Activated CD8-positive, alpha-beta memory T cell treated with anti-CD3 and anti-CD28 coated beads, Interleukin-2, amount 50 U/mL, for 1 hour (primary cell): ENCODE data around the gene GOLGA6L2.
"Not testable (repeated sequence)": the region's sequence is repeated elsewhere in the genome, so short reads cannot be mapped to it uniquely, and the experiment has no call there.

ENCODE experiments used
- DNase-seq: peaks from one replicate; pipeline ENCODE4 v3.0.0-alpha.2; 2020; ENCODE audit errors: extremely low read depth

GOLGA6L2 gene, protein sequence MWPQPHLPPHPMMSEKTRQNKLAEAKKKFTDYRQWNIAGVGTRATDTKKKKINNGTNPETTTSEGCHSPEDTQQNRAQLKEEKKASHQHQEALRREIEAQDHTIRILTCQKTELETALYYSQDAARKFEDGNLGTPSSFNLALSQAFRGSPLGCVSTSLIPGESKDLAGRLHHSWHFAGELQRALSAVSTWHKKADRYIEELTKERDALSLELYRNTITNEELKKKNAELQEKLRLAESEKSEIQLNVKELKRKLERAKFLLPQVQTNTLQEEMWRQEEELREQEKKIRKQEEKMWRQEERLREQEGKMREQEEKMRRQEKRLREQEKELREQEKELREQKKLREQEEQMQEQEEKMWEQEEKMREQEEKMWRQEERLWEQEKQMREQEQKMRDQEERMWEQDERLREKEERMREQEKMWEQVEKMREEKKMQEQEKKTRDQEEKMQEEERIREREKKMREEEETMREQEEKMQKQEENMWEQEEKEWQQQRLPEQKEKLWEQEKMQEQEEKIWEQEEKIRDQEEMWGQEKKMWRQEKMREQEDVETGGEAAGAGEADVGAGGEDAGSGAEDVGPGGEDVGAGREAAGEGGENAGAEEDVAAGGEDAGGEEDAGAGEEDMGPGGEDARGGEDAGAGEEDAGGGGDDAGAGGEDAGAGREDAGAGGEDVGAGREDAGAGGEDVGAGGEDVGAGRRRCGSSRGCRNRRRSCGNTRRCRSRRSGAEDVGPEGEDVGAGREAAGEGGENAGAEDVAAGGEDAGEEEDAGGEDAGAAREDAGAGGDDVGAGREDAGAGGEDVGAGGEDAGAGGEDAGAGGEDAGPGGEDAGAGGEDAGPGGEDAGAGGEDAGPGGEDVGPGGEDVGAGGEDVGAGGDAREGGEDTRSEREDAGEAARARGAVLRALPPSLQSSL

DNA sequence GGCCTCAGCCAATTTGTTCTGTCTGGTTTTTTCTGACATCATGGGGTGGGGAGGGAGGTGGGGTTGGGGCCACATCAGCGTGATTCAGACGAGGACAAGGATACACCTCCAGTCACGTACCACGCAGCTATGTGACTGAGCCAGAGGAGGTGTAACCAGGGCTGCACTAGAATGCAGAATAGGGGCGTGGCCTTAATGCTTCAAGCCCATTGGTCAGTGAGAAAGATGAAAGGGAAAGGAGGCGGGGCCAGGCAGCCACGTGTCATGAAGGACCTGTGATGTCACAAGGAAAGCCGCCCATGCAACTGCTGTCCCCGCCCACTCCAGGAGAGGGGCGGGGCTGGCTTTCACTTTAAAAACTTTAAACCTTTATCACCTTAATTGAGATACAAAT lies at the start of gene GOLGA6L2:
Gene GOLGA6L2, minus strand, starts transcription at position 137 of the 394 bp plus-strand sequence. Its CDS starts 62 bp downstream, at position 75.
- DNase-seq: no peak

DNA sequence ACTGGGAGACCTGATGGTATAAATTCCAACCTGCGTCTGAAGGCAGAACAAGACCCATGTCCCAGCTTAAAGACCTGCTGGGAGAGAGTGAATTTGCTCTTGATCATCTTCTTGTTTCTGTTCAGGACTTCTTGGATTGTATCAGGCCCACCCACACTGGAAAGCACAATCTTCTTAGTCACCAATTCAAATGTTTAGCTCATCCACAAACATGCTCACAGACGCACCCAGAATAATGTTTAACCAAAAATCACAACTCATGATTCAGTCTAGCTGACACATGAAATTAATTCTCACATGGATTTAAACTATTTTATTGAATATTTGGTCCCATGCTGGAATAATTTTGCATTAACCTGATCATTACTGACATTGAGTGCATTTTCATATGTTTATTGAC lies 37.8 kb upstream of the GOLGA6L2 start:
- DNase-seq: no peak

DNA sequence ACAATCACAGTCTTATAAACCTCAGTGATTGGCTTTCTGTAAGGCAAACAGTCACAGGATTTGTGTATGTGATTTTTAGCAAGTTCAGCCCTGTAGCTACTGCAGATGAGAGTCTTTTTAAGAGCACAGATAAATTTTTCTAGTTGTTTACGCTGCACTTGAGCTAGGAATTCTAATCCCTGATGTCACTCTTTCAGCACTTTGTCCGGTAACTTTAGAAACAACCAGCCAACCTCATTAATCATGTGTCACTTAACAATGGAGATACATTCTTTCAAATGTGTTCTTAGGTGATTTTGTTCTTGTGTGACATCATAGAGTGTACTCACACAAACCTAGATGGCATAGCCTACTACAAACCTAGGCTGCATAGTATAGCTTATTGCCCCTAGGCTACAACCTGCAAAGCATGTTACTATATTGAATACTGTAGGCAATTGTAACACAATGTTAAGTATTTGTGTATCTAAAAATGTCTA lies 36.8 kb upstream of the GOLGA6L2 start:
- no peak for DNase-seq

DNA sequence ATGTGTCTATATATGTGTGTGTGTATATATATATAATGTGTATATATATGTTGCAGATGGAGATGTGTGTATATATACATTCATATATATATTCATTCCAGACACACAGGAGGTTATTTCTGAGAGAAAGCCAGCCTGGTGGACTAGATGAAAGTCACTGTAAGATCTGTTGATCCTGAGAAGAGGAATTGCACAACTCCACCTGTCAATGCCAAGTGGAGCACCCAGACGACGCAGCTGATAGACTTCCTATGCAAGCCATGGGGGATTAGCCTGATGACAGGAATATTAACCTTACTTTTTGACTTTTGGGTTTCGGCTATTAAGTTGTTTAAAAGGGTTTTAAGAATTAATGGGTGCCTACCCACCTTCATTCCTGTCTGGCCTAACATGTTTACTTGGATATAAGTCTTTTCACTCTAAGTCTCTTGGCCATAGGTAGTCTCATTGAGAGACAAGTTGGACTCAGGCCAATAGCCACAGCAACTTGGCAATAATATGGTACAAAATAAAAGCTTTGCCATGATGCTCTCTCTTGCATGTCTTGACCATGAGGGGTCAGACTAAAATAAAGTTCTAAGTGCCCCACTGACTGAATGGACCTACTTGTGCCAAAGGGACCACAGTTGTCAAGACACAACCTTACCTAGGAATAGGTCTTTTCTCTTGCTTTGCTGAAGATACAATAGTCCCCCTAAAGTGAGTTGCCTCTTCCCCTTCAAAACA lies 35.9 kb upstream of the GOLGA6L2 start:
- no peak for DNase-seq

DNA sequence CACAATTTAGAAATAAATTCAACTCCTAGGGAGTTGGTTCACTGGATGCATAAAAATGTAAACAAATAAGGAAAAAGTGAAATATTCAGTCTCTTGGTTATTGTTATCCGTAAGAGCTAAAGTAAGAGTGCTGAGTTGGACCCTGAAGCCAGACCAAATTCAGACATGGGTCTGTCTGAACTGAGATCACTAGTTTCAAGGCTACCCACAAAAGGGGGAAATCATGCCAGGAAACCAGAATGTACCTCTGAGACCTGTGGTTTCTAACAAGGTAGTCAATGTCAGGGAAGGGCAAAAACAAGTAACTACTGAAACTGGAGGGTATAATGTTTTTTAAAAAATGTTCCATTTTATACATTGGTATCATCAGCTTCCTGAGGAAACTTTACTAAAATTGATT lies 35.2 kb upstream of the GOLGA6L2 start:
- DNase-seq: no peak

DNA sequence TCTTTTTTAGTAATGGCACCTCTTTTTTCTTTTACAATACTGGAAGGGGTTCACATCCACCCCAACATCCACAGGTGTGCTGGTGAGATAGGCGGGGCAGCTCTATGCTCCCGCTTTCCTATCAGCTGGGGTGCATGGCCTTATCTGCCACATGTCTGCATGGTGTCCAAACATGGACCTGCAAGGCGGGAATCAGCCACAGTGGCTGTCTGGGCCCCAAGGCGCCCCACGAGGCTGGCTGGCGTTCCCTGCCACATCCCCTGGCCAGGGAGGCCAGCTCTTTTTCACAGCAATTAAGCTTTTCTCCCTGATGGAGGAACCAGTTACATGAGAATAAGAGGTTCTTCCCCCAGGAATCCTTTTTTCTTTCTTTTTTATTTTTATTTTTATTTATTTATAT lies 30.9 kb upstream of the GOLGA6L2 start:
- no peak for DNase-seq

DNA sequence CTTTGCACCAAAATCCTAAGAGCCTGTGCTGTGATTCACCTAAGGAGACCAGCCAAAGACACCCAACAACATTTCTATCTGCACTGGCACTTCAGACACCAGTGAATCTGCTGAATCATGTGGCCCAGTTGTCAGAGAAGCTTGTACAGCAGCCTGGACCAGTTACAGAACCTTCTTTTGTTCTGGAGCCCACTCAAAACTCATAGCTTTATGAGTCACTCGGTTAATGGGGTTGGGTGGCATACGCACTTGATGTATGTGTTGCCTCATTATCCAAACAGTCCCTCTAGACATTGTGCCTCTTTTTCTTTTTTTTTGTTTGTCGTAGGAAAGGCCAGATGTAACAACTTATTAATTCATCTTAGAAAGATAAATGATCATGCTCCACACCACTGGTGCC lies 25.6 kb upstream of the GOLGA6L2 start:
- no peak for DNase-seq

DNA sequence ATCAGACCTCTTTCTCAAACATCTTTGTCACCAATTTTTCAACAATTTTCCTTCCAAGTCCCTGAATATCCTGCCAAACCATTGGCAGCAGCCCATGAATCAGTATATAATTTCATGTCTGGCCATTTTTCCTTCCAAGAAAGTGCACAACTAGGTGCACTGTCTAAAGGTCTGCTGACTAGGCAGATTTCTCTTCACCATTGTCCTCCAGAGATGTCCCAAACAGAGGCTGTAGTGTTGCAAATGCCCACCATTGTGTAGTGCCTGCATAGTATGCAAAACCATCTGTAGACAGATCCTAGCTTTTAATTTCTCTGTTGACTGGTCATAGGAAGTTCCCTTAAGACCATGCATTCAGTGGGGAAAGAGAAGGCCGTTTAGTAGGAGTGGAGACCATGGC lies 25.0 kb upstream of the GOLGA6L2 start:
- no peak for DNase-seq

DNA sequence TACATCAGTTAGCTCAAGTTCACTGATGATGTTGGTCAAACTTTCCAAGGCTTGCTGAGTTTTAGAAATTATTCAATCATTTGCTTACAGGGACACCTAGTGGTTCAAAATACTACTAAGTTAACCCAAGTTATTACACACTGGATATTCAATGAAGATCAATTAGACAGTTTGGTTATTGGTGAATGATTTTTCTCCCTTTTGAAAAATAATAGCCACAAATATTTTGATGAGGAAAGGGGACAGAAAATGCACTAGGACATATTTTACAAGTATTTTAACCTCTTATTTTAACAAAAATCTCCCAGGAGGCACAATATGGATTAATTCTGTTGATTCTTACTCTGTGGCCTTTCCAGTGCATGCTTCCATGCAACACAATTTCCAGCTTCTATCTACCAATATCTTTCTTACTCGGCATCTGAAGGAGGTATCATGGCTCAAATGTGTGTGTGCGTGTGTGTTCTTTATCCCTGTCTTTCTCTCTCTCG lies 20.1 kb upstream of the GOLGA6L2 start:
- no peak for DNase-seq

DNA sequence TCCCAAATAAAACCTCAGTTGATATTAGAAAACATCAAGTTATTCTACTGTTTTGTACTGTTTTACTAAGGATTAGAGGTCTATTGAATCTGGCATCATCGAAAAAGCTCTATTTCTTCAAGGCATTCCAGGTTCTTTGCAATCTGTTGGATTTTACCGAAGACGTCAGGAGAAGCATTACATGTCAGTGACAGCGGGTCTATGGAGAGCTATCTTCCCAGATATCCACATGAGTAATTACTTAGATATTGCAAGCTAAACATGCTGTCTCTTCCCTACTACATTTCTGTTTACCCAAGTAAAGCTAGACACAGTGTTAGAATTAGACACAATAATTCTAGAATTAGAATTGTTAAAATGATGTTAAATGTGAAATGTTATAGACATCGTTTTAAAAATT lies 10.8 kb upstream of the GOLGA6L2 start:
- no peak for DNase-seq

DNA sequence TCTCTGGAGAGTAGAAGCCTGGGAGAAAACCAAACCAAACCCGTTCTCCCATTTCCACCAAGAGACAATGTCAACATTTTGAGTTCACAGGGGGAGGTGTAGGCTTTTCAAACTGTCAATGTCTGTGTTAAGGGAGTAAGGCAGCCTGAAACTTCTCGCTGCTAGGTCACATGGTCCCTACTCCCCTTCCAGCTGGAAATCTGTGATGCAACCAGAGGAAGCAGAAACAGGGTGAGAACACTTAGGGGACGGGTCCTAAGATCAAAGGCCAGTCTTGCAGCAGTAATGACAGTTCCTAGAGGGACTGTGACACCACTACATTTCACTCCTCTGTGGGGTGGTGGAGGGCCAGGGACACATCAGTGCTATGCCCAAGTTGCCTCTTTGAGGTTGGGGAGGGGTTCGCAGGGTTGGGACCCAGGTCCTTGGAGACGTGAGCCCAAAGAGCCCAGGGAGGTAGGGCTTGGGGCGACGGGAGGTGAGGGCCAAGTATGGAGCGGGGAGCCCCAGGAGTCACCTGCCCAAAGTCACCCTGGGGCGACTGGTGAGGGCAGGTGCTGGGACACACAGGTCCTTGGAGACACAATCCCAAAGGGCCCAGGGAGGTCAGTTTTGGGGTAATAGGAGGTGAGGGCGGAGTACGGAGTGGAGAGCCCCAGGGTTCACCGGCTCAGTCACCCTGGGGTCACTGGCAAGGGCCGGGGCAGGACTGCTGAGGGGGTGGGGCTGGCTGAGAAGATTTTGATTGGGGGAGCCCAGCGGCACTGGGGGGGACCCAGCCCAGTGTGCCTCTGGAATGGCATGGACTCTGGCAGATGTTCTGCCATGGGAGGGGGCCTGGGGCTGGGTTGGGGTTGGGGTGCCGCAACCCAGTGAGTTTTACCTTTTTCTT lies 582 bp downstream of the GOLGA6L2 start:
- no peak for DNase-seq

DNA sequence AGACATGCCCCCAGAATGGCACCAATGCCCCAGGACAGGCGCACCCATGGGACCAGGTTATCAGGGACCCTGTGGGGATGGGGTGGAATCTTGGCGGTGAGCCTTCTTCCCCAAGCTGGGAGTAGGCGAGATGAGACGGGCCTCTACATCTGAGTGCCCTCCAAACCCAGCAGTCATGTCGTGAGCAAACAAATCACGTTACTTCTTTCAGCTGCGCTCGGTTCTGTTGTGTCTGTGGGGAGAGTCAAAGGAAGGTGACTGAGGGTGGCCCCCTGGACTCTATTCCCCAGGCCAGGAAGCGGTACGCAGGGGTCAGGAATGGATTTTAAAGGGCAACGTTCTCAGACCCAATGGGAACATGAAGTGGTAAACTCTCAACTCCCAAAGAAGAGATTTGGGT lies 2.8 kb downstream of the GOLGA6L2 start:
- no peak for DNase-seq

DNA sequence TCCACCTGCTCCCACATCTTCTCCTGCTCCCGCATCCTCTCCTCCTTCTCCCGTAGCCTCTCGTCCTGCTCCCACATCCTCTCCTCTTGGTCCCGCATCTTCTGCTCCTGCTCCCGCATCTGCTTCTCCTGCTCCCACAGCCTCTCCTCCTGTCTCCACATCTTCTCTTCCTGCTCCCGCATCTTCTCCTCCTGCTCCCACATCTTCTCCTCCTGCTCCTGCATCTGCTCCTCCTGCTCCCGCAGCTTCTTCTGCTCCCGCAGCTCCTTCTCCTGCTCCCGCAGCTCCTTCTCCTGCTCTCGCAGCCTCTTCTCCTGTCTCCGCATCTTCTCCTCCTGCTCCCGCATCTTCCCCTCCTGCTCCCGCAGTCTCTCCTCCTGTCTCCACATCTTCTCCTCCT lies 5.8 kb downstream of the GOLGA6L2 start:
- DNase-seq: no peak

DNA sequence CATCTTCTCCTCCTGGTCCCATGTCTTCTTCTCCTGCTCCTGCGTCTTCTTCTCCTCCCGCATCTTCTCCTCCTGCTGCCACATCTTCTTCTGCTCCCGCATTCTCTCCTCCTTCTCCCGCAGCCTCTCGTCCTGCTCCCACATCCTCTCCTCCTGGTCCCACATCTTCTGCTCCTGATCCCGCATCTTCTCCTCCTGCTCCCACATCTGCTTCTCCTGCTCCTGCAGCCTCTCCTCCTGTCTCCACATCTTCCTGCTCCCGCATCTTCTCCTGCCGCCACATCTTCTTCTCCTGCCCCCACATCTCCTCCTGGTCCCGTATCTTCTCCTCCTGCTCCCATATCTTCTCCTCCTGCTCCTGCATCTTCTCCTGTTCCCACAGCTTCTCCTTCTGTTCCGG lies 6.4 kb downstream of the GOLGA6L2 start:
- no peak for DNase-seq

DNA sequence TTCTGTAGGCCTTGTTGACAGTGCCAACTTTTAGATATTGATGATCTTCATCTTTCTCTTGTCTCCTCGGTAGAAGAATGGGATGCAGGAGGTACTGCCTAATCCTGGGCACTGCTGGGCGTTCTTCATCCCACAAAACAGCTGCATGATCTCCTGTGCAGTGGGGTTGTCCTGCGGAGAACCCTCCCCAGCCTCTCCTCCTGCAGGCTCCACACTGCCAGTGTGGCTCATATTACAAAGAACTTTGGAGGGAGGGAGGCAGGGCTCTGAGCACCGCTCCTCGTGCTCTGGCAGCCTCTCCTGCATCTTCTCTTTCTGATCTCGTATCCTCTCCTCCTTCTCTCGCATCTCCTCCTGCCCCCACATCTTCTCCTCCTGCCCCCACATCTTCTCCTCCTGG lies 7.5 kb downstream of the GOLGA6L2 start:
- no peak for DNase-seq

DNA sequence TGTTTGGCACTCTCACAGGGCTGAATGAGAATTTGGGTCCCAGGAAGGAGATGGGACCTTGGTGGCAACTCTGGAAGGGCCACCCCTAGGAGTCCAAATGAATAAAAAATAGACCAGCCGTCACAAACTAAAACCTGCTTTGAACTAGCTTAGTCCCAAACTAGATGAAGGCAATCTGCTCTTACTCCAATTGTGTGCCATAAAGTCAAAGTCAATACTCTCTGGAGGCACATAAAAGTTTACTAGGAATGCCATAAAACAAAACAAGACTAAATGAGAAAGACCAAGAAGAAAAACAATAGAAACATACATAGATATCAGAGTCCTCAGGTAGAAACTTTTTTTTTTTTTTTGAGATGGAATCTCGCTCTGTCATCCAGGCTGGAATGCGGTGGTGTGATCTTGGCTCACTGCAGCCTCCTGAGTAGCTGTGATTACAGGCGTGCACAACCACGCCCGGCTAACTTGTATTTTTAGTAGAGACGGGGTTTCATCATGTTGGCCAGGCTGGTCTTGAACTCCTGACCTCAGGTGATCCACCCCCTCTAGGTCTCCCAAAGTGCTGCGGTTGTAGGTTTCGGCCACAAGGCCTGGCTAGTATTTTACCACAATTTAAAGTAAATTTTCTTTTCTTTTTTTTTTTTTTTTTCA lies 8.1 kb downstream of the GOLGA6L2 start:
- DNase-seq: no peak

DNA sequence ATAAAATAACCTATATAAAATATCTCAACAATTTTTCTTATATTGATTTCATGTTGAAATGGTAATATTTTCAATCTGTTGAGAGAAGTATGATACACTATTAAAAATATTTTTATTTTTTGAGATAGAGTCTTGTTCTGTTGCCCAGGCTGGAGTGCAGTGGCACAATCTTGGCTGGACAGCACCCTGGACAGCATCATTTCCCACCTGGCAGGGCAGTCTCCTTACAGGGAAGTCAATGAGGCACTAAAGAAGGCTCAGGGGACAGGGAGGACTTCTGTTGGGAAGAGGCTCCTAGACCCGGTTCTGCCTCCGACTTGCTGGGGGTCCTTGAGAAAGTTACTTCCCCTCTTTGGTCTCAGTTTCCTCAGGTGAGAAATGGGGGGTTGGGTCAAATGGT lies 9.4 kb downstream of the GOLGA6L2 start:
- DNase-seq: no peak

DNA sequence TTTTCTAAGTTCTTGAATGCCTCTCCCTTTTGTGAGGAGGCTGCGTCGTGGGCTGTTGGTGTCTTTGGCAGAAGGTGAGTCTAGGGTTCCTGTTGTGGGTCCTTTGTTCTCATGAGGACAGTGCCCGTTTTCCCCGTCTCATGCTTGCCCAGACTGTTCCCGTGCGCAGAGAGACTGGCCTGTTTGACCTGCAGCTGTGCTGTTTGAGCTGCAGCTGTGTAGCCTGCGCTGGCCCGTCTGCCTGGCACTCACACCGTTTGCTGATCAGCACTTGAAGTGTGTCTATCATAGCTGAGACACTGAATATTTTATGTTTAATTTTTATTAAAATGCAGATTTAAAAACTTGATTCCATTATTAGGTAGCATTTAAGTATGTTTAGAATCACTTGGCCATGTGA lies 9.9 kb downstream of the GOLGA6L2 start:
- DNase-seq: no peak

DNA sequence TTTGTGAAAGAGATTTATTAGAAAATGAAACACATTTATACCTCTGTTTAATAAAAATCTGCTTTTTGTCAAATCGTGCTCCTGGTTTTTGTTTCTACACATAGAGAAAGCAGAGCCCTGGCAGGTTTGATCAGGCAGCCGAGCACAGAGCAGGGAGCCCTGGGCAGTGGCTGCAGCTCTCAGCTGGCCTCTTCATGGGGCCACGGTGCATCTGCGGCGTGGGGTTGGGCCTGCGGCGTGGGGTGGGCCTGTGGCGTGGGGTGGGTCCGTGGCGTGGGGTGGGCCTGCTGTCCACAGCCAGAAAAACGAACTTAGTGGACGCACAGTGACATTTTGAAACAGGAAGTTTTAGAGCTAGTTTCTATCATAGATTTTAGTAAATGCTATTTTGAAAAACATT lies 10.6 kb downstream of the GOLGA6L2 start:
- DNase-seq: no peak

DNA sequence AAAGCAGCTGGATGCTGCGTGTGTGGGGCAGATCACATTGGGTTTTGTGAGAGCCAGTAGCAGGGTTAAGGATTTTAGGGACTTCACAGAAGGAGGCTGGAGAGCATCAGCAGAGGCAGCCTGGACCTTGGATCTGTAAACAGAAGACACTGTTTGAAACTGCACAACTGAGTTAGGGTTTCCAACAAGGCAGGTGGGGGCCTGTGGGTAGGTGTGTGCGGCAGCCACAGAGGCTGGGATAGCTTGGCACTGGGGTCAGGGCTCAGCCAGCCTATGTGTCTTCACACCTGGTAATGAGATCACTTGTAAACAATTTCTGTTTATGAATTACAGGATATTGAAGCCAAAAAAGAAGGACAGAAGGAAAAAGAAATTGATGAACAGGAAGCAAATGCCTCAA lies 12.3 kb downstream of the GOLGA6L2 start:
- DNase-seq: not testable (repeated sequence)
